GM19099 (cell line): ENCODE measurements around the gene GSDME.

Experiments
- POLR2A ChIP-seq: IDR thresholded peaks from 3 replicates; pipeline ENCODE4 v1.6.1; 2011; ENCODE audit warnings: low read depth; ENCODE audit not compliant: insufficient read length; ENCODE audit errors: extremely low read depth

Gene GSDME

GRCh38 chr7:24755541-24756407 lies 1.5 kb downstream of the GSDME start:
- no peak for TF ChIP-seq POLR2A

DNA sequence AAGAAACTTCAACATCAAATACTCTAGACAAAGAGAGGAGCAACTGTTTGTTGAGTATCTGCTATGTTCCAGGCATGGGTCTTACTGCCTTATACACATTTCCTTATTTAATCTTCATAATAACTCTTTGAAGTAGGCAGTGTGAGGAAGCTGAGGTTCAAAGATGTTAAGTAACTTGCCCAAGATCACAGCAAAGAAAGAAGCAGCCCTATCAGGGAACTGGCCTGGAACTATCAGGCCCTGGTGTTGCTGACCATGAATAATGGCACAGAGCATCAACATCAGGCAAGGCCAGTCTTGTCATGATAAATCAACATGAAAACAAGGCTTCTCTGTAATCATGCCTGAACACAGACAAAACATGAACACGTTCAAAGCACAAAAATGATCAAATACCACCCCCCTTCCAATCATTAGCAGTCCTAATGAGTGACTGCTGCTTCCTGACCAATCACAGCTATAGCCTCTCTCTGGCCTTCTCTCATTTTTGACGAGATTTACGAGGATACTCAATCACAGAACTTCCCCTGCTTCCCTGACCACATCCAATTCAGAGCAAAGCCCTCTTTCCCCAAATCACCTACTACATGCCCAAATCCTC lies 2.3 kb downstream of the GSDME start:
- TF ChIP-seq POLR2A, result no peak

DNA sequence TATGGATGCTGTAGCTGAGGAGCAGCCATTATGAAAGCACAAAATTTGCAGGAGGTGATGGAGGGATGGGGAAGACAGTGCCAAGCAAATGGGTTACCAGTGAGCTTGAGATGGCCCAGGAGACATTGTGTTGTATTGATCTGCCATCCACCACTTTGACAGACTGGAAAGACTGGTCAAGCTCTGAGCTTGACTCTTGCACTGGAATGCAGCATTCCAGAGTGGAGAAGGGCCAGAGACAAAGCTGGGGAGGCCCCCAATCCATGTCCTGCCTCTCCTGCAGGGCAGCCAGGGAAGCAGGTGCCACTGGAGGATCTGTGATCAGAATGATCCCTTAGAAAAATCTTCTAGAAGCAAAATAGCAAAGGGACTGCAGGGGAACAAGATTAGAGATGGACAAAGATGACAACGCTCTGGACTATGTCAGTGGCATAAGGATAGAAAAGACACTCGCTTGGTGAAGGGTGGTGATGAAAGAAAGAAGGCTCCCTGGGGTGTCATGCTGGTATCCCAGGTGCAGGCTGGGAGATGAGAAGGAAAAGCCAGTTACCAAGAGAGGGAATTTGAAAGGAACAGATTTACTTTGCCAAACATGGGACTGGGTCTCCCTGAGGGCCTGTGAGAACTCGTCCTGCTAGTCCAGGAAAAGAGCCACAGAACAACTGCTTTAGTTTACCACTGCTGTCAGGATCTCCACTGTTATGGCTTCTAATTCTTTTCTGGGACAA lies 5.0 kb downstream of the GSDME start:
- no peak for TF ChIP-seq POLR2A

DNA sequence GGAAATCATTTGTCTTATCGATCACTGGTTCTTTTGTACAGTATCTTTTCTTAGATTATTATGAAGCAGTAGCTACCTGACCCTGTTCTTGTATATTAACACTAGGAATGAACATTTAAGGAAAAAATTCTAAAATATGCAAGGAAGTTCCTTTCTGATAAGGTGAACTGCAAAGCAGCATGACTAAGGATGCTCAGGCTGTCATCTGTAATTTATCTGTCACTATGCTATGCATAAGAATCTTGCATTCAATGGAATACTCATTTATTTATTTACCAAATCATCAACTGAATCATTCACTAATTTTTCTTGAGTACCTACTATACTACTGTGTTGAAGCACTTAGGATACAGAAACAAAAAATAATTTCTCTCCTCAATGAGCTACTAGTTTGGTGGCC lies 5.8 kb downstream of the GSDME start:
- no peak for TF ChIP-seq POLR2A

GRCh38 chr7:24750441-24751055 lies 6.7 kb downstream of the GSDME start:
- no peak for TF ChIP-seq POLR2A

DNA sequence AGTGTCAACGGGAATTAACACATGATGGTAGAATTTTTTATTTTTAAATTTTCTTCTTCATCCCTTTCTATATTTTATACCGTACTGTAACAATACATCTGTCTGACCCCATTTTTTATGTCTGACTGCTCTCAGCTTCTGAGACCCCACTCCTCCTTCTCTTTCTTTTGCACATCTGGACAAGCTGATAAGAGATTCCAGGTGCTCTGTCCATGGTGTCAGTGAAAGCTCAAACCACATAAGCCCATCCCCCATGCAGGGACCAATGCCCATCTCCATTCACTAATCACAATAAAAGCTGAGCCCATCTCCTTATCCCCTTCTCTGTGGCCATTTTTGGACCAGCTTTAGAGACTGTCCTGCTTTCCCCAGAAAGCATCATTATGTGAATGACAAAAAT lies 8.7 kb downstream of the GSDME start:
- TF ChIP-seq POLR2A, result no peak

DNA sequence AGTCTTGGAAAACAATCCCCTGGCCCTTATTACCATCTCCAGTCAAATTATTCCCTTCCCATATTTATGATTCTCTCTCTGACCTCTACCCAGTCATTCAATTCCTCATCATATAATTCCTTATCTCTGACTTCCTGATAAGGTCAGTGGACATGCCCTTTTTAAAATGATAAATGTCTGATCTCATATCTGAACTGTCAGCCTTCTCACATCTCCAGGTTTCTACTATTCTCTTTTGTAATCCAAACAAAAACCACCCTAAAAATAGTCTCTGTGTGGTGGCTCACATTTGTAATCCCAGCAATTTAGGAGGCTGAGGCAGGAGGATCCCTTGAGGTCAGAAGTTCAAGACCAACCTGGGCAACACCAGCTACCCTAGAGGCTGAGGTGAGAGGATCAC lies 11.9 kb downstream of the GSDME start:
- no peak for TF ChIP-seq POLR2A

- TF ChIP-seq POLR2A, result no peak
Measured at GRCh38 chr7:24743471-24743870, 13.8 kb downstream of the GSDME start.

DNA sequence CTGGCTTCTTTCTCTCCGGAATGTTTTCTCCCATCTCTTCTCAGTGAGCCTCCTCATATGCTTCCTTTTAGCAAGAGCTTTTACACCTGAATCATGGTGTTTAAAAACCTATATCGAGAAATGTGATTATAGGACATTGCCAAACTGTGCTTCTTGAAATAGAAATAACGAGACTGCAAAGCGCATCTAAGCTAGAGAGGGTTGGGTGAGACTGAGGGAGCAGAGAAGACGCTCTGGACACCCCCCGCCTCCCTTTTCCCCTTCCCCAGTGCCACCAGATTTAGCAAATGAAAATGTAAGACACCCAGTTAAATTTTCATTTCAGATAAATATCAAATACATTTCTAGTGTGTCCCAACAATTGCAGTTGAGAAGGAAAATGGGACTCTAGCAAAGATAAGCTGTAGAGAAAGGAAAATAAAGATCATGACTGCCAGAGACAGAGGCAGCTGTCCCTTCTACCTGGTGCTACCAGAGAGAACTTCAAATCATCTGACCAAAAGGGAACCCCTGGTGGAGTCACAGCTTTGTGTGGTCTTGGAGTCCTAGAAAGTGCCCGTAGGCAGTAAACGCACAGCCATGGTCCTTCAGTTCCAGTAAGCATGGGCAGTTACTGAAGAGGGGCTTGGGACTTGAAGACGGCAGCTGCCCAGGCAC lies 14.6 kb downstream of the GSDME start:
- no peak for TF ChIP-seq POLR2A

DNA sequence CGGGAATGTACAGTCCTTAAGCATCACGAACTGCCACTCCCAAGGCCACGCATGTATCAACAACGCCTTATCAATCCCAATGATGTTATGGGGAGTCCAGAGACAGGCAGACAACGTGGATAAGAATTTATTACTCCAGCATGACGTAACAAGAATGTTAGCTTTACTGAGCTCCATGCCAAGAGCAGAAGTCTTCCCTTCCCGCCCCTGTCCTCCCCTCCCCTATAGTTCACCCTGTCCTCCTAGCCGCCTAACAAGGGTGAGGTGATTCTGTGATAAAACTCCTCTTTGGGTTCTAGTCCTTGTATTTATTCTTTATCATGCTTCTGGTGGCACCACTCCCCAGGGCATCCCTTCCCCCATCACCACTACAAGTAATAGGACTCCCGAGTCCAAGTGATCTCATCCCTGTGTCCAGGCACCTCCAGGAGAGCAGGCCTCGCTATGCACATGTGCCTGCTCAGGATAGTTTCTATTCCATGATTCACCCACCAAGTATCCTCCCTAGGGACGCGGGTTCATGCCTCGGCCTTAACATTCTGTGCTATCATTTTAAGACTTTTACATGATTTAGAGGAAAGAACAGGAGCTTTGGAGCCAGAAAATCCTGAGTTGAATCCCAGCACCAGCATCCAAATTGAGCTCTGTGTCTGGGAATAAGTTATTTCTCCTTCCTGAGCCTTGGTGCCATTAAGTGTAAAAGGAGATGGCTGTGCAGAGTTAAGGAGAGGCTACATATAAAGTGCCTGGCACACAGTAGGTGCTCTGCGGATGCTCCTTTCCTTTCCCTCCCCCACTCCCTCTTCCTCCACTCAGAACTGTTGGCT lies 15.4 kb downstream of the GSDME start:
- no peak for TF ChIP-seq POLR2A

DNA sequence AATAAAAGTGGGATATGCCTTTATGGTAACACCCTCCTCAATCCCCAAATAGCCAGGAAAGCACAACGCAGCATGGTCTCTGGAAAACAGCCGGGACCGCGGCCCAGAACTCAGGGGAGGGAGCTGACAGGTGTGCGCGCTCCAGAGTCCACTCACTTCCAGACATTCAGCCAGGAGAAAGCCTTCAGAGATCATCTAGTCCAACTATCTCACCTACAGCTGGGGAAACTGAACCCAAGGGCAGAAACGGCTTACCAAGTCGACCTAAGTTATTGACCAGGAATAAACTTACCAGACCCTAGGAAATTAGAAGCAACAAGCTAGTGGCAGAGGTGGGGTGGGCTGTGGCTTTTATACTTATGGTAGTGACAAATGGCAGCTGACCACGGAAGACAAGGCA lies 16.4 kb downstream of the GSDME start:
- no peak for TF ChIP-seq POLR2A

GRCh38 chr7:24739306-24739705 lies 18.0 kb downstream of the GSDME start:
- TF ChIP-seq POLR2A, result no peak

GRCh38 chr7:24738577-24738976 lies 18.7 kb downstream of the GSDME start:
- no peak for TF ChIP-seq POLR2A

GRCh38 chr7:24737281-24737680 lies 20.0 kb downstream of the GSDME start:
- no peak for TF ChIP-seq POLR2A
